ENCODE data around the gene TAS2R60.

TAS2R60 gene

DNA sequence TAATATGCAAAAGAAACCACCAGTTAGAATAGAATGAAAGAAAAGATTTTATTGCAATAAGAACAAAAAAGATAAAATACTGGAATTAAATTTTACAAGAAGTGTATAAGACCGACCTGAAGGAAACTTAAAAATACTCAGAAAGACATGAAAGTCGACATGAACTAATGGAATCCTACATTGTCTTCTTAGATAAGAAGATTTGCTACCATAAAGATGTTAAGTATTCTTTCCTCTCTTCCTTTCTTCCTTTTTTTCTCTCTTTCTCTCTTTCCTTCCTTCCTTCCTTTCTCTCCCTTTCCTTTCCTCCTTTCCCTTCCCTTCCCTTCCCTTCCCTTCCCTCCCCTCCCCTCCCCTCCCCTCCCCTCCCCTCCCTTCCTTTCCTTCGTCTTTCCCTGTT is 6.5 kb downstream of the TAS2R60 start:
- no peak for DNase-seq (ENCODE audit: extremely low spot score)
- TF ChIP-seq, protein P1, sequence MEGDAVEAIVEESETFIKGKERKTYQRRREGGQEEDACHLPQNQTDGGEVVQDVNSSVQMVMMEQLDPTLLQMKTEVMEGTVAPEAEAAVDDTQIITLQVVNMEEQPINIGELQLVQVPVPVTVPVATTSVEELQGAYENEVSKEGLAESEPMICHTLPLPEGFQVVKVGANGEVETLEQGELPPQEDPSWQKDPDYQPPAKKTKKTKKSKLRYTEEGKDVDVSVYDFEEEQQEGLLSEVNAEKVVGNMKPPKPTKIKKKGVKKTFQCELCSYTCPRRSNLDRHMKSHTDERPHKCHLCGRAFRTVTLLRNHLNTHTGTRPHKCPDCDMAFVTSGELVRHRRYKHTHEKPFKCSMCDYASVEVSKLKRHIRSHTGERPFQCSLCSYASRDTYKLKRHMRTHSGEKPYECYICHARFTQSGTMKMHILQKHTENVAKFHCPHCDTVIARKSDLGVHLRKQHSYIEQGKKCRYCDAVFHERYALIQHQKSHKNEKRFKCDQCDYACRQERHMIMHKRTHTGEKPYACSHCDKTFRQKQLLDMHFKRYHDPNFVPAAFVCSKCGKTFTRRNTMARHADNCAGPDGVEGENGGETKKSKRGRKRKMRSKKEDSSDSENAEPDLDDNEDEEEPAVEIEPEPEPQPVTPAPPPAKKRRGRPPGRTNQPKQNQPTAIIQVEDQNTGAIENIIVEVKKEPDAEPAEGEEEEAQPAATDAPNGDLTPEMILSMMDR (IDR thresholded peaks at IDR 0.05; ENCODE audit: control extremely low read depth, extremely low read depth, low read depth, missing control alignments) = no peak
- ChIA-PET POLR2A (no interaction called here), CTCF (no interaction called here)

- POLR2A ChIA-PET = no interaction called here
- TF ChIP-seq, protein P1 (IDR thresholded peaks at IDR 0.05; ENCODE audit: control extremely low read depth, extremely low read depth, low read depth, missing control alignments) = no peak
- DNase-seq (ENCODE audit: extremely low spot score) = no peak
- CTCF ChIA-PET = no interaction called here
These were observed 7.9 kb downstream of the TAS2R60 start for GRCh38 chr7:143451122-143451521.

- POLR2A ChIA-PET = no interaction called here
- CTCF ChIA-PET = interaction anchor here (0.9 kb wide), 1 partner anchor 212 kb away, joined by 4 read pairs; no protein-coding TSS in a partner anchor
- DNase-seq (ENCODE audit: extremely low spot score) = no peak
- TF ChIP-seq, protein P1 (IDR thresholded peaks at IDR 0.05; ENCODE audit: control extremely low read depth, extremely low read depth, low read depth, missing control alignments) = no peak
These were observed 8.5 kb downstream of the TAS2R60 start for GRCh38 chr7:143451746-143452145.

- TF ChIP-seq, protein P1 (IDR thresholded peaks at IDR 0.05; ENCODE audit: control extremely low read depth, extremely low read depth, low read depth, missing control alignments) = no peak
- no peak for DNase-seq (ENCODE audit: extremely low spot score)
- POLR2A ChIA-PET = no interaction called here
- CTCF ChIA-PET = interaction anchor here (0.9 to 1.3 kb wide), 2 partner anchors 18 to 212 kb away, joined by 3 to 4 read pairs; no protein-coding TSS in a partner anchor
These were observed 9.2 kb downstream of the TAS2R60 start for GRCh38 chr7:143452495-143452894.

DNA sequence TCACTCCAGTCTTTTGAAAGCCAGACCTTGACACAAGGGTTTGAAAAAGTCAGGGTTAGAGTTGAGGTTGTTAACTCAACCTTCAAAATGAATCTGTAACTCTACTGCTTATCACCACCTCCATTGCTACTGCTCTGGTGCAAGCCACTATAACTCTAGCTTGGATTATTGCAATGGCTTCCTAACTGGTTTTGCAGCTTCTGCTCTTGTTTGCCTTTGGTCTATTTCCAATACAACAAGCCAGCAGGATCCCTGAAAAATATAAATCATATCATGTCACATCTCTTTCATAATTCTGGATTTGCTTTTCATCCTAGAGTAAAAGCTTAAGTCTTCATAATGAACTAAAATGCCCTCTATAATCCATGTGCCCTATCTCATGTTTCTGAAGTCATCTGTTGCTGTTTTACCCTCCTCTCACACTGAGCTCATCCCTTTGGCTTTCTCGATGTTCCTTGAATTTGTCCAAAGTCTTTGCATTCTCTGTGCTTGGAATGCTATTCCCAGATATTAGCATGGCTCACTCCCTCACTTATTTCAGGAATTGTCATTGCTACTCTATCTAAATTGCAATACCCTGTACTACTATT is 10.9 kb downstream of the TAS2R60 start:
- ChIA-PET POLR2A (no interaction called here), CTCF (no interaction called here)
- no peak for DNase-seq (ENCODE audit: extremely low spot score)
- TF ChIP-seq, protein P1 (IDR thresholded peaks at IDR 0.05; ENCODE audit: control extremely low read depth, extremely low read depth, low read depth, missing control alignments) = no peak

GRCh38 chr7:143455491-143455890 is 12.2 kb downstream of the TAS2R60 start:
- TF ChIP-seq, protein P1 (IDR thresholded peaks at IDR 0.05; ENCODE audit: control extremely low read depth, extremely low read depth, low read depth, missing control alignments) = no peak
- POLR2A ChIA-PET = no interaction called here
- CTCF ChIA-PET = interaction anchor here (1.1 to 1.4 kb wide), 2 partner anchors 15 to 39 kb away, joined by 3 read pairs; no protein-coding TSS in a partner anchor
- DNase-seq (ENCODE audit: extremely low spot score) = no peak
